ENCODE results near the gene RIC3. TPM values are rescaled to one million over a fixed set of nuclear protein-coding genes. Genes with fewer than 3 reads are reported as not detected.

Gene RIC3
- total RNA-seq, 1 donor from 2014 or later = 3.0 TPM

- H3K27me3 ChIP-seq (ENCODE audit: insufficient read depth, low read length) = peaks cover 8% of the 10 kb centered on the region
- TF ChIP-seq EZH2 (IDR thresholded peaks at IDR 0.05; ENCODE audit: insufficient read depth, low read length) (no peak), CTCF (IDR thresholded peaks at IDR 0.05; ENCODE audit: insufficient read depth, low read depth, low read length) (no peak)
- H3K9me3 ChIP-seq (ENCODE audit: insufficient read depth, low read depth, low read length) = no peaks in the 10 kb centered on the region
- FAIRE-seq (no peak), DNase-seq (ENCODE audit: low read depth) (no peak)
- peaks cover 2% of the 10 kb centered on the region for H3K9me3 Mint-ChIP-seq (ENCODE audit: unreplicated experiment)
- H3K4me1 ChIP-seq (ENCODE audit: insufficient read depth, low read length) = peaks cover 15% of the 10 kb centered on the region
- no peak overlapping the region for H3K4me3 ChIP-seq (ENCODE audit: insufficient read depth, low read depth, low read length)
- no peak overlapping the region for H3K27ac Mint-ChIP-seq (ENCODE audit: unreplicated experiment)
- H3K4me2 ChIP-seq (ENCODE audit: low read length) = no peak overlapping the region
- H4K20me1 ChIP-seq (ENCODE audit: insufficient read depth, low read length) = no peaks in the 10 kb centered on the region
- H3K36me3 ChIP-seq (ENCODE audit: insufficient read depth, low read length) = no peaks in the 10 kb centered on the region
- no peaks in the 10 kb centered on the region for H3K79me2 ChIP-seq (ENCODE audit: insufficient read depth, low read length)
- peaks cover 10% of the 10 kb centered on the region for H3K4me1 Mint-ChIP-seq (ENCODE audit: low read depth, unreplicated experiment)
- H2AFZ ChIP-seq (ENCODE audit: low read depth, low read length) = no peak overlapping the region
- H3K4me3 Mint-ChIP-seq (ENCODE audit: unreplicated experiment) = no peak overlapping the region
- no peaks in the 10 kb centered on the region for H3K36me3 Mint-ChIP-seq (ENCODE audit: low read depth, unreplicated experiment)
- H3K27me3 Mint-ChIP-seq (ENCODE audit: low read depth, unreplicated experiment) = peaks cover 42% of the 10 kb centered on the region
- H3K9ac ChIP-seq (ENCODE audit: low read length) = no peak overlapping the region
- H3K27ac ChIP-seq (ENCODE audit: low read depth, low read length) = no peak overlapping the region
These were observed 34.5 kb upstream of the RIC3 start for GRCh38 chr11:8203414-8203715.

- H3K36me3 ChIP-seq (ENCODE audit: insufficient read depth, low read length) = no peaks in the 10 kb centered on the region
- no peaks in the 10 kb centered on the region for H3K9me3 ChIP-seq (ENCODE audit: insufficient read depth, low read depth, low read length)
- Mint-ChIP-seq H3K4me1 (ENCODE audit: low read depth, unreplicated experiment) (peaks cover 7% of the 10 kb centered on the region), H3K9me3 (ENCODE audit: unreplicated experiment) (peaks cover 2% of the 10 kb centered on the region), H3K36me3 (ENCODE audit: low read depth, unreplicated experiment) (no peaks in the 10 kb centered on the region), H3K27ac (ENCODE audit: unreplicated experiment) (no peak overlapping the region), H3K27me3 (ENCODE audit: low read depth, unreplicated experiment) (peaks cover 48% of the 10 kb centered on the region), H3K4me3 (ENCODE audit: unreplicated experiment) (no peak overlapping the region)
- H3K4me2 ChIP-seq (ENCODE audit: low read length) = no peak overlapping the region
- FAIRE-seq (no peak), DNase-seq (ENCODE audit: low read depth) (no peak)
- TF ChIP-seq CTCF (IDR thresholded peaks at IDR 0.05; ENCODE audit: insufficient read depth, low read depth, low read length) = no peak
- TF ChIP-seq EZH2 (IDR thresholded peaks at IDR 0.05; ENCODE audit: insufficient read depth, low read length) = no peak
- H3K4me3 ChIP-seq (ENCODE audit: insufficient read depth, low read depth, low read length) = no peak overlapping the region
- H3K9ac ChIP-seq (ENCODE audit: low read length) = no peak overlapping the region
- H3K27ac ChIP-seq (ENCODE audit: low read depth, low read length) = no peak overlapping the region
- H3K4me1 ChIP-seq (ENCODE audit: insufficient read depth, low read length) = peaks cover 11% of the 10 kb centered on the region
- peaks cover 12% of the 10 kb centered on the region for H3K27me3 ChIP-seq (ENCODE audit: insufficient read depth, low read length)
- H4K20me1 ChIP-seq (ENCODE audit: insufficient read depth, low read length) = no peaks in the 10 kb centered on the region
- H2AFZ ChIP-seq (ENCODE audit: low read depth, low read length) = no peak overlapping the region
- no peaks in the 10 kb centered on the region for H3K79me2 ChIP-seq (ENCODE audit: insufficient read depth, low read length)
These were observed 33.9 kb upstream of the RIC3 start for GRCh38 chr11:8202516-8203413.
